Progenitor cell of endocrine pancreas (in vitro differentiated cells): ENCODE results near the gene TNNI3K. TPM values are rescaled to one million over a fixed set of nuclear protein-coding genes. Genes with fewer than 3 reads are reported as not detected.

Source experiments
- DNase-seq: peaks from one replicate; pipeline ENCODE4 v3.0.0; 2021; ENCODE audit warnings: low spot score; ENCODE audit not compliant: unreplicated experiment
- H3K27ac Mint-ChIP-seq: 2 replicates; pipeline ENCODE4 v1.8.0; 2021; ENCODE audit warnings: mild to moderate bottlenecking, moderate library complexity, mixed read lengths
- H3K27me3 Mint-ChIP-seq: 2 replicates; pipeline ENCODE4 v1.8.0; 2021; ENCODE audit warnings: mixed read lengths
- H3K36me3 Mint-ChIP-seq: 2 replicates; pipeline ENCODE4 v1.8.0; 2022; ENCODE audit warnings: mixed read lengths; ENCODE audit not compliant: insufficient read depth
- H3K4me1 Mint-ChIP-seq: 2 replicates; pipeline ENCODE4 v1.8.0; 2021; ENCODE audit warnings: low read depth, mixed read lengths
- H3K4me3 Mint-ChIP-seq: 2 replicates; pipeline ENCODE4 v1.8.0; 2021; ENCODE audit warnings: low read depth, mild to moderate bottlenecking, moderate library complexity, mixed read lengths
- H3K9me3 Mint-ChIP-seq: 2 replicates; pipeline ENCODE4 v1.8.0; 2021; ENCODE audit warnings: low read depth, mixed read lengths
- total RNA-seq: library from RNA; stranded (reverse); gene quantifications from 2 replicates; pipeline ENCODE4 v1.2.1, GENCODE V29; 2021
- TF ChIP-seq, protein P1 (sequence below): fragments of 200-600 bp; sonication (generic); IDR thresholded peaks from one replicate; pipeline ENCODE4 v1.5.0; 2021; ENCODE audit warnings: antibody characterized with exemption, mild to moderate bottlenecking; ENCODE audit not compliant: unreplicated experiment

TNNI3K gene
- total RNA-seq, 1 donor from 2014 or later, result not detected

GRCh38 chr1:74375376-74375775 lies 140.2 kb downstream of the TNNI3K start:
- no peaks in the 10 kb centered on the region for H3K9me3 Mint-ChIP-seq

GRCh38 chr1:74380252-74380651 lies 145.1 kb downstream of the TNNI3K start:
- DNase-seq, result no peak
- no peaks in the 10 kb centered on the region for H3K9me3 Mint-ChIP-seq
- H3K4me1 Mint-ChIP-seq, result peaks cover 7% of the 10 kb centered on the region
- H3K27me3 Mint-ChIP-seq, result peaks cover 2% of the 10 kb centered on the region
- no peaks in the 10 kb centered on the region for H3K36me3 Mint-ChIP-seq
- H3K4me3 Mint-ChIP-seq, result no peak overlapping the region
- H3K27ac Mint-ChIP-seq, result no peak overlapping the region
- TF ChIP-seq, protein P1, sequence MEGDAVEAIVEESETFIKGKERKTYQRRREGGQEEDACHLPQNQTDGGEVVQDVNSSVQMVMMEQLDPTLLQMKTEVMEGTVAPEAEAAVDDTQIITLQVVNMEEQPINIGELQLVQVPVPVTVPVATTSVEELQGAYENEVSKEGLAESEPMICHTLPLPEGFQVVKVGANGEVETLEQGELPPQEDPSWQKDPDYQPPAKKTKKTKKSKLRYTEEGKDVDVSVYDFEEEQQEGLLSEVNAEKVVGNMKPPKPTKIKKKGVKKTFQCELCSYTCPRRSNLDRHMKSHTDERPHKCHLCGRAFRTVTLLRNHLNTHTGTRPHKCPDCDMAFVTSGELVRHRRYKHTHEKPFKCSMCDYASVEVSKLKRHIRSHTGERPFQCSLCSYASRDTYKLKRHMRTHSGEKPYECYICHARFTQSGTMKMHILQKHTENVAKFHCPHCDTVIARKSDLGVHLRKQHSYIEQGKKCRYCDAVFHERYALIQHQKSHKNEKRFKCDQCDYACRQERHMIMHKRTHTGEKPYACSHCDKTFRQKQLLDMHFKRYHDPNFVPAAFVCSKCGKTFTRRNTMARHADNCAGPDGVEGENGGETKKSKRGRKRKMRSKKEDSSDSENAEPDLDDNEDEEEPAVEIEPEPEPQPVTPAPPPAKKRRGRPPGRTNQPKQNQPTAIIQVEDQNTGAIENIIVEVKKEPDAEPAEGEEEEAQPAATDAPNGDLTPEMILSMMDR, result no peak

More at GRCh38 chr1:74375376-74375775, 140.2 kb downstream of the TNNI3K start:
- TF ChIP-seq, protein P1, result no peak
- DNase-seq, result no peak
- no peaks in the 10 kb centered on the region for H3K27me3 Mint-ChIP-seq
- no peaks in the 10 kb centered on the region for H3K4me1 Mint-ChIP-seq
- H3K36me3 Mint-ChIP-seq, result no peaks in the 10 kb centered on the region
- no peak overlapping the region for H3K27ac Mint-ChIP-seq
- no peak overlapping the region for H3K4me3 Mint-ChIP-seq

DNA sequence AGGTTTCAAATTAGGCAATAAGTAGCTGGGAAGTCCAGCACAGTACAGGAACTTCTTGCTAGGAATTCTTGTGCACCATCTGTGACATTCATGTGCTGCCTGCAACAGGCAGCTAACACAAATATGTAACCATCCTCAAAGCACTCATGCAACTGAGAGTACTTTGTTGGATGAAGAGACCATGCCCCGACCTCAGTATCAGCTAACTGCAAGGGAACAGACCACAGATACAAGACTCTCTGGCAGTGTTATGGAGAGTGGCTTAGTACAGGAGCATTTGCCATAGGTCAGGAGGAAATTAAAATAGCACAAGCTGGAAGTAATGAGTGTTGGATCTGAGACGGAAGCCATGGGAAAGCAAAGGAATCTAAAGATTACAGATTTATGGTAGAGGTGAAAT lies 153.7 kb downstream of the TNNI3K start:
- DNase-seq, result no peak
- Mint-ChIP-seq H3K27ac (no peak overlapping the region), H3K36me3 (no peaks in the 10 kb centered on the region), H3K27me3 (no peaks in the 10 kb centered on the region), H3K4me1 (peaks cover 9% of the 10 kb centered on the region), H3K4me3 (no peak overlapping the region), H3K9me3 (peaks cover 3% of the 10 kb centered on the region)
- TF ChIP-seq, protein P1, result no peak

- H3K27ac Mint-ChIP-seq, result no peak overlapping the region
- H3K4me1 Mint-ChIP-seq, result peaks cover 3% of the 10 kb centered on the region
- H3K27me3 Mint-ChIP-seq, result no peaks in the 10 kb centered on the region
- H3K4me3 Mint-ChIP-seq, result no peak overlapping the region
- TF ChIP-seq, protein P1, result no peak
- H3K36me3 Mint-ChIP-seq, result no peaks in the 10 kb centered on the region
- H3K9me3 Mint-ChIP-seq, result peaks cover 3% of the 10 kb centered on the region
- DNase-seq, result no peak
Measured at GRCh38 chr1:74392186-74392585, 157.0 kb downstream of the TNNI3K start.

GRCh38 chr1:74392840-74393239 lies 157.7 kb downstream of the TNNI3K start:
- Mint-ChIP-seq H3K9me3 (peaks cover 3% of the 10 kb centered on the region), H3K36me3 (no peaks in the 10 kb centered on the region), H3K4me1 (peaks cover 3% of the 10 kb centered on the region), H3K27me3 (no peaks in the 10 kb centered on the region), H3K4me3 (no peak overlapping the region), H3K27ac (no peak overlapping the region)
- TF ChIP-seq, protein P1, result no peak
- no peak for DNase-seq
